SK-N-SH (cell line): ENCODE data around the gene SPTB. TPM values are rescaled to one million over a fixed set of nuclear protein-coding genes. Genes with fewer than 3 reads are reported as not detected.

Experiments used
- CTCF ChIA-PET: fragments of 300-600, 350-600 bp; formaldehyde crosslinking; extraction: SDS; loops from one replicate; lab custom pipeline; 2021; lab: Yijun Ruan, JAX
- POLR2A ChIA-PET: fragments of 350-600 bp; sonication (Branson Sonifier 250); formaldehyde crosslinking; extraction: SDS; loops from one replicate; lab custom pipeline; 2020; ENCODE audit warnings: antibody characterized with exemption, inconsistent platforms; lab: Yijun Ruan, JAX
- DNase-seq: peaks from one replicate; pipeline ENCODE4 v3.0.0; 2012
- H2AFZ ChIP-seq: fragments of 200-600 bp; sonication (generic); 2 replicates; pipeline ENCODE4 v1.8.1; 2016; ENCODE audit warnings: antibody characterized with exemption, mild to moderate bottlenecking, low read depth
- H3F3A ChIP-seq: fragments of 200-600 bp; sonication (generic); replicated peaks from 2 replicates; pipeline ENCODE3; 2016; ENCODE audit warnings: antibody characterized with exemption, mild to moderate bottlenecking; ENCODE audit not compliant: insufficient read depth
- H3K27ac ChIP-seq, 2 experiments: fragments of 200-500 bp in 1 of 2; fragments of 200-600 bp in 1 of 2; sonication (Bioruptor generic) in 1 of 2; sonication (generic), shearing (Covaris generic) in 1 of 2; 2 replicates each; pipeline versions ENCODE4 v1.5.1 to v1.6.1; 2014 to 2016; ENCODE audit warnings: low read depth in 2 of 2, inconsistent platforms in 1 of 2, low read length in 1 of 2, mild to moderate bottlenecking in 1 of 2, mixed read lengths in 1 of 2
- H3K27me3 ChIP-seq: fragments of 200-600 bp; sonication (generic), shearing (Covaris generic); 2 replicates; pipeline ENCODE4 v1.6.1; 2016; ENCODE audit warnings: mixed run types; ENCODE audit not compliant: insufficient read depth
- H3K36me3 ChIP-seq, 2 experiments: fragments of 200-500 bp in 1 of 2; fragments of 200-600 bp in 1 of 2; sonication (Bioruptor generic) in 1 of 2; sonication (generic) in 1 of 2; replicated peaks in 1 of 2; 2 replicates each; pipeline versions ENCODE3 to v1.5.1; 2014 to 2016; ENCODE audit warnings: low read length in 1 of 2, mild to moderate bottlenecking in 1 of 2; ENCODE audit not compliant: insufficient read depth in 2 of 2, control insufficient read depth in 1 of 2
- H3K4me1 ChIP-seq, 2 experiments: fragments of 200-500 bp in 1 of 2; fragments of 200-600 bp in 1 of 2; sonication (Bioruptor generic) in 1 of 2; sonication (generic), shearing (Covaris generic) in 1 of 2; 2 replicates each; pipeline versions ENCODE4 v1.5.1 to v1.6.1; 2014 to 2016; ENCODE audit warnings: low read depth in 1 of 2, low read length in 1 of 2, mixed run types in 1 of 2; ENCODE audit not compliant: insufficient read depth in 2 of 2, control insufficient read depth in 1 of 2
- H3K4me2 ChIP-seq: fragments of 200-600 bp; sonication (generic), shearing (Covaris generic); 2 replicates; pipeline ENCODE4 v1.6.1; 2017; ENCODE audit warnings: mixed run types
- H3K4me3 ChIP-seq, 2 experiments: fragments of 200-500 bp in 1 of 2; fragments of 200-600 bp in 1 of 2; sonication (Bioruptor generic) in 1 of 2; sonication (generic), shearing (Covaris generic) in 1 of 2; 2 replicates each; pipeline versions ENCODE4 v1.5.1 to v1.8.1; 2014 to 2016; ENCODE audit warnings: low read depth in 2 of 2, inconsistent platforms in 1 of 2, low read length in 1 of 2, mild to moderate bottlenecking in 1 of 2, mixed read lengths in 1 of 2, moderate library complexity in 1 of 2
- H3K79me2 ChIP-seq: fragments of 200-600 bp; sonication (generic); 2 replicates; pipeline ENCODE4 v1.8.1; 2017; ENCODE audit warnings: mild to moderate bottlenecking; ENCODE audit not compliant: insufficient read depth
- H3K9ac ChIP-seq: fragments of 200-600 bp; sonication (generic); 2 replicates; pipeline ENCODE4 v1.6.1; 2017; ENCODE audit warnings: mixed run types
- H3K9me2 ChIP-seq: fragments of 200-600 bp; sonication (generic); 2 replicates; pipeline ENCODE4 v1.6.1; 2017; ENCODE audit warnings: mixed run types
- H3K9me3 ChIP-seq: fragments of 200-600 bp; sonication (generic); 2 replicates; pipeline ENCODE4 v1.6.1; 2017; ENCODE audit warnings: mixed run types, mild to moderate bottlenecking, moderate library complexity
- H4K20me1 ChIP-seq: fragments of 200-600 bp; sonication (generic); 2 replicates; pipeline ENCODE4 v1.6.1; 2017; ENCODE audit warnings: mild to moderate bottlenecking, mixed run types; ENCODE audit not compliant: insufficient read depth
- CHD2 ChIP-seq: fragments of 150-350 bp; IDR thresholded peaks from 2 replicates; pipeline ENCODE4 v1.6.1; 2018; ENCODE audit warnings: low read length; ENCODE audit not compliant: partially characterized antibody
- EZH2phosphoT487 ChIP-seq: fragments of 200-600 bp; sonication (generic); IDR thresholded peaks from 2 replicates; pipeline ENCODE4 v1.6.1; 2017; ENCODE audit warnings: low read depth, mixed run types, mild to moderate bottlenecking, antibody characterized with exemption, moderate library complexity, borderline replicate concordance
- FOXJ3 ChIP-seq: sonication (generic); formaldehyde crosslinking; IDR thresholded peaks from 2 replicates; pipeline ENCODE4 v1.5.1; 2020; ENCODE audit warnings: mild to moderate bottlenecking, missing genetic modification reagents
- MEF2A ChIP-seq: IDR thresholded peaks from 2 replicates; pipeline ENCODE4 v1.4.0; 2012; ENCODE audit warnings: low read depth, borderline replicate concordance
- NRF1 ChIP-seq: IDR thresholded peaks from 2 replicates; pipeline ENCODE4 v1.6.1; 2012; ENCODE audit warnings: low read depth, mild to moderate bottlenecking, low read length
- RAD21 ChIP-seq: IDR thresholded peaks from 2 replicates; pipeline ENCODE4 v1.6.1; 2012; ENCODE audit warnings: mild to moderate bottlenecking, low read length
- RCOR1 ChIP-seq: fragments of 150-350 bp; IDR thresholded peaks from 2 replicates; pipeline ENCODE4 v1.6.1; 2017; ENCODE audit warnings: antibody characterized with exemption, low read length
- RXRA ChIP-seq: IDR thresholded peaks from 2 replicates; pipeline ENCODE4 v1.4.0; 2012; ENCODE audit warnings: low read depth, mild to moderate bottlenecking, borderline replicate concordance
- TEAD4 ChIP-seq: IDR thresholded peaks from 2 replicates; pipeline ENCODE4 v1.4.0; 2012; ENCODE audit warnings: mild to moderate bottlenecking, borderline replicate concordance; ENCODE audit not compliant: insufficient read depth
- WGBS: methylation state at CpG from one replicate; pipeline ENCODE4 v1.1.6; 2017; ENCODE audit warnings: low lambda C conversion rate; 5-methylcytosine and 5-hydroxymethylcytosine counted together
- polyA plus RNA-seq, 3 experiments: library from polyadenylated mRNA; depleted of rRNA; stranded (reverse); fragments of >200 nt; gene quantifications; 2 replicates each; pipeline ENCODE4 v1.2.3, GENCODE V29; 2012
- TF ChIP-seq, protein P1 (sequence below): IDR thresholded peaks from 2 replicates; pipeline ENCODE4 v1.4.0; 2012; ENCODE audit warnings: low read depth, borderline replicate concordance
- TF ChIP-seq, protein P2 (sequence below): fragments of 150-350 bp; IDR thresholded peaks from 2 replicates; pipeline ENCODE4 v1.6.1; 2016; ENCODE audit warnings: mild to moderate bottlenecking, low read depth, low read length
- TF ChIP-seq, protein P3 (sequence below): IDR thresholded peaks from 2 replicates; pipeline ENCODE4 v1.4.0; 2012; ENCODE audit warnings: low read depth, borderline replicate concordance
- TF ChIP-seq, protein P4 (sequence below): fragments of 200-600 bp; sonication (generic); IDR thresholded peaks from 2 replicates; pipeline ENCODE4 v1.6.1; 2017; ENCODE audit warnings: antibody characterized with exemption, mild to moderate bottlenecking, moderate library complexity
- TF ChIP-seq, protein P5 (sequence below): IDR thresholded peaks from 2 replicates; pipeline ENCODE4 v1.6.1; 2012; ENCODE audit warnings: mild to moderate bottlenecking, low read depth, low read length, moderate library complexity

The SPTB gene
- polyA plus RNA-seq, 1 of the 3 experiments (the other 2 are of a cell fraction): 0.15 TPM

DNA sequence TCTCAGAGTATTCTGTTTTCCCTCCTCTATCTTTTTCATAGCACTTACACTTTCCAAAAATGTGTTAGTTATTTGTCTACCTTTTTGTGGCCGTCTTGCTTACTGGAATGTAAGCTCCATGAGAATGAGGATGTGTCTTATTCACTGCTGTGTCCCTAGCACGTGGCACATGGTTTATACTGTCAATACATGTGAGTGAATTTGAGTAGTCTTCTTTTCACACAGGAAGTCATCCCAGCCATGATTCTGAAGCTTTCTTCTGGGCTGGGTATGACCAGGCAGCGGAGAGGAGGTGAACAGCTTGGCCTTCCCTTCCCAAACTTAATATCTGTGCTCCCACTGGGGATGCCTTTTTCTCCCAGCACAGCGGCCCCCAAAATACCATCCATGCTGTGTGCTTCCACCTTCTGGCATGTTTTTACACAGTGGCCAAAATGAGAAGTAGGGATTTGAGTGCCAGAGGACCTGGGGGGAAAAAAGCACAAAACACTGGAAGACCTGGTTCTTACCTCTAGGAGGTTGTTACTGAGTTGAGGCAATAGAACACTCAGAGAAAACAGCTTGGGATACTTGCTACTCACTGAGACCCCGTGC lies 165.2 kb downstream of the SPTB start:
- POLR2A ChIA-PET: no interaction called here
- H3F3A ChIP-seq: no peaks in the 10 kb centered on the region
- no peak overlapping the region for H3K9ac ChIP-seq
- no peaks in the 10 kb centered on the region for H3K9me2 ChIP-seq
- DNase-seq: no peak
- no peak overlapping the region for H3K27ac ChIP-seq
- no peak overlapping the region for H3K4me3 ChIP-seq
- H4K20me1 ChIP-seq: no peaks in the 10 kb centered on the region
- H3K4me1 ChIP-seq: peaks cover 0 to 6% of the 10 kb centered on the region in 2 experiments; a peak in 1 of 4 replicates
- CTCF ChIA-PET: interaction anchor here (1.0 to 1.1 kb wide), 2 partner anchors 43 to 50 kb away, joined by 3 read pairs; no protein-coding TSS in a partner anchor
- H2AFZ ChIP-seq: no peak overlapping the region
- no peaks in the 10 kb centered on the region for H3K27me3 ChIP-seq
- TF ChIP-seq, protein P1, sequence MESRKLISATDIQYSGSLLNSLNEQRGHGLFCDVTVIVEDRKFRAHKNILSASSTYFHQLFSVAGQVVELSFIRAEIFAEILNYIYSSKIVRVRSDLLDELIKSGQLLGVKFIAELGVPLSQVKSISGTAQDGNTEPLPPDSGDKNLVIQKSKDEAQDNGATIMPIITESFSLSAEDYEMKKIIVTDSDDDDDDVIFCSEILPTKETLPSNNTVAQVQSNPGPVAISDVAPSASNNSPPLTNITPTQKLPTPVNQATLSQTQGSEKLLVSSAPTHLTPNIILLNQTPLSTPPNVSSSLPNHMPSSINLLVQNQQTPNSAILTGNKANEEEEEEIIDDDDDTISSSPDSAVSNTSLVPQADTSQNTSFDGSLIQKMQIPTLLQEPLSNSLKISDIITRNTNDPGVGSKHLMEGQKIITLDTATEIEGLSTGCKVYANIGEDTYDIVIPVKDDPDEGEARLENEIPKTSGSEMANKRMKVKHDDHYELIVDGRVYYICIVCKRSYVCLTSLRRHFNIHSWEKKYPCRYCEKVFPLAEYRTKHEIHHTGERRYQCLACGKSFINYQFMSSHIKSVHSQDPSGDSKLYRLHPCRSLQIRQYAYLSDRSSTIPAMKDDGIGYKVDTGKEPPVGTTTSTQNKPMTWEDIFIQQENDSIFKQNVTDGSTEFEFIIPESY: no peak
- TF ChIP-seq FOXJ3 (no peak), RXRA (no peak), RCOR1 (no peak), TEAD4 (no peak), NRF1 (no peak), MEF2A (no peak), EZH2phosphoT487 (no peak), RAD21 (no peak)
- TF ChIP-seq, protein P2, sequence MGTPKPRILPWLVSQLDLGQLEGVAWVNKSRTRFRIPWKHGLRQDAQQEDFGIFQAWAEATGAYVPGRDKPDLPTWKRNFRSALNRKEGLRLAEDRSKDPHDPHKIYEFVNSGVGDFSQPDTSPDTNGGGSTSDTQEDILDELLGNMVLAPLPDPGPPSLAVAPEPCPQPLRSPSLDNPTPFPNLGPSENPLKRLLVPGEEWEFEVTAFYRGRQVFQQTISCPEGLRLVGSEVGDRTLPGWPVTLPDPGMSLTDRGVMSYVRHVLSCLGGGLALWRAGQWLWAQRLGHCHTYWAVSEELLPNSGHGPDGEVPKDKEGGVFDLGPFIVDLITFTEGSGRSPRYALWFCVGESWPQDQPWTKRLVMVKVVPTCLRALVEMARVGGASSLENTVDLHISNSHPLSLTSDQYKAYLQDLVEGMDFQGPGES: no peak
- peaks cover 40% of the 10 kb centered on the region for H3K79me2 ChIP-seq
- H3K36me3 ChIP-seq: peaks cover 0 to 10% of the 10 kb centered on the region in 2 experiments
- WGBS: 93% methylated on average over 5 of the region's 5 CpGs
- peaks cover 11% of the 10 kb centered on the region for H3K9me3 ChIP-seq
- no peak overlapping the region for H3K4me2 ChIP-seq

DNA sequence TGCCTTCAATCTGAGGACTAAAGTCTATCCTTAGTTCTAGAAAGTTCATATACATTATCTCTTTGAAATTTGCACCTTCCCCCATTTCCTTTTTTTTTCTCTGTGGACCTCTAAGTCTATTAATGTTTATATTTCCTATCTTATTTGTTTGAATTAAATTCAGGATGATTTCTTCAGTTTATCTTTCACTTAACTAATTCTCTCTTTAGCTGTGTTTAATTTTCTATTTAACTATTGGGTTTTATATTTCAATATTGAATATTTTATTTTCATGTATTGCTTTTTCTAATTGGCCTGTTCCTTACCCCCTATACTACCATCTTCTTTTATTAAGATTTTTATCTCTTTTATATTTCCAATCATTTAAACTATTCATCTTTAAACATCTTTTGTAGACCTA lies 166.0 kb downstream of the SPTB start:
- Histone ChIP-seq H3K27ac (no peak overlapping the region), H3K9me2 (no peaks in the 10 kb centered on the region), H3K36me3 (peaks cover 0 to 10% of the 10 kb centered on the region in 2 experiments), H3K9me3 (peaks cover 11% of the 10 kb centered on the region), H3K4me2 (no peak overlapping the region), H3F3A (no peaks in the 10 kb centered on the region), H3K9ac (no peak overlapping the region), H3K4me1 (peaks cover 0 to 11% of the 10 kb centered on the region in 2 experiments; a peak in 1 of 4 replicates), H3K27me3 (no peaks in the 10 kb centered on the region), H3K79me2 (peaks cover 35% of the 10 kb centered on the region), H4K20me1 (no peaks in the 10 kb centered on the region), H3K4me3 (no peak overlapping the region), H2AFZ (no peak overlapping the region)
- ChIA-PET CTCF (interaction anchor here (1.1 kb wide), 1 partner anchor 42 kb away, joined by 3 read pairs; no protein-coding TSS in a partner anchor), POLR2A (no interaction called here)
- no peak for DNase-seq
- TF ChIP-seq, protein P1: no peak
- TF ChIP-seq, protein P3, sequence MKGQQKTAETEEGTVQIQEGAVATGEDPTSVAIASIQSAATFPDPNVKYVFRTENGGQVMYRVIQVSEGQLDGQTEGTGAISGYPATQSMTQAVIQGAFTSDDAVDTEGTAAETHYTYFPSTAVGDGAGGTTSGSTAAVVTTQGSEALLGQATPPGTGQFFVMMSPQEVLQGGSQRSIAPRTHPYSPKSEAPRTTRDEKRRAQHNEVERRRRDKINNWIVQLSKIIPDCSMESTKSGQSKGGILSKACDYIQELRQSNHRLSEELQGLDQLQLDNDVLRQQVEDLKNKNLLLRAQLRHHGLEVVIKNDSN: no peak
- TF ChIP-seq, protein P4, sequence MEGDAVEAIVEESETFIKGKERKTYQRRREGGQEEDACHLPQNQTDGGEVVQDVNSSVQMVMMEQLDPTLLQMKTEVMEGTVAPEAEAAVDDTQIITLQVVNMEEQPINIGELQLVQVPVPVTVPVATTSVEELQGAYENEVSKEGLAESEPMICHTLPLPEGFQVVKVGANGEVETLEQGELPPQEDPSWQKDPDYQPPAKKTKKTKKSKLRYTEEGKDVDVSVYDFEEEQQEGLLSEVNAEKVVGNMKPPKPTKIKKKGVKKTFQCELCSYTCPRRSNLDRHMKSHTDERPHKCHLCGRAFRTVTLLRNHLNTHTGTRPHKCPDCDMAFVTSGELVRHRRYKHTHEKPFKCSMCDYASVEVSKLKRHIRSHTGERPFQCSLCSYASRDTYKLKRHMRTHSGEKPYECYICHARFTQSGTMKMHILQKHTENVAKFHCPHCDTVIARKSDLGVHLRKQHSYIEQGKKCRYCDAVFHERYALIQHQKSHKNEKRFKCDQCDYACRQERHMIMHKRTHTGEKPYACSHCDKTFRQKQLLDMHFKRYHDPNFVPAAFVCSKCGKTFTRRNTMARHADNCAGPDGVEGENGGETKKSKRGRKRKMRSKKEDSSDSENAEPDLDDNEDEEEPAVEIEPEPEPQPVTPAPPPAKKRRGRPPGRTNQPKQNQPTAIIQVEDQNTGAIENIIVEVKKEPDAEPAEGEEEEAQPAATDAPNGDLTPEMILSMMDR: no peak
- TF ChIP-seq, protein P5, sequence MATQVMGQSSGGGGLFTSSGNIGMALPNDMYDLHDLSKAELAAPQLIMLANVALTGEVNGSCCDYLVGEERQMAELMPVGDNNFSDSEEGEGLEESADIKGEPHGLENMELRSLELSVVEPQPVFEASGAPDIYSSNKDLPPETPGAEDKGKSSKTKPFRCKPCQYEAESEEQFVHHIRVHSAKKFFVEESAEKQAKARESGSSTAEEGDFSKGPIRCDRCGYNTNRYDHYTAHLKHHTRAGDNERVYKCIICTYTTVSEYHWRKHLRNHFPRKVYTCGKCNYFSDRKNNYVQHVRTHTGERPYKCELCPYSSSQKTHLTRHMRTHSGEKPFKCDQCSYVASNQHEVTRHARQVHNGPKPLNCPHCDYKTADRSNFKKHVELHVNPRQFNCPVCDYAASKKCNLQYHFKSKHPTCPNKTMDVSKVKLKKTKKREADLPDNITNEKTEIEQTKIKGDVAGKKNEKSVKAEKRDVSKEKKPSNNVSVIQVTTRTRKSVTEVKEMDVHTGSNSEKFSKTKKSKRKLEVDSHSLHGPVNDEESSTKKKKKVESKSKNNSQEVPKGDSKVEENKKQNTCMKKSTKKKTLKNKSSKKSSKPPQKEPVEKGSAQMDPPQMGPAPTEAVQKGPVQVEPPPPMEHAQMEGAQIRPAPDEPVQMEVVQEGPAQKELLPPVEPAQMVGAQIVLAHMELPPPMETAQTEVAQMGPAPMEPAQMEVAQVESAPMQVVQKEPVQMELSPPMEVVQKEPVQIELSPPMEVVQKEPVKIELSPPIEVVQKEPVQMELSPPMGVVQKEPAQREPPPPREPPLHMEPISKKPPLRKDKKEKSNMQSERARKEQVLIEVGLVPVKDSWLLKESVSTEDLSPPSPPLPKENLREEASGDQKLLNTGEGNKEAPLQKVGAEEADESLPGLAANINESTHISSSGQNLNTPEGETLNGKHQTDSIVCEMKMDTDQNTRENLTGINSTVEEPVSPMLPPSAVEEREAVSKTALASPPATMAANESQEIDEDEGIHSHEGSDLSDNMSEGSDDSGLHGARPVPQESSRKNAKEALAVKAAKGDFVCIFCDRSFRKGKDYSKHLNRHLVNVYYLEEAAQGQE: no peak
- TF ChIP-seq CHD2: no peak
- TF ChIP-seq RXRA: no peak
